Lower leg skin (tissue), 3 donors: Measurements from ENCODE around the gene FAM136A.

Source experiments
- CTCF ChIP-seq, 3 donors: fragments of 450-650 bp; IDR thresholded peaks; one replicate each; pipeline ENCODE4 v1.5.1; 2016; ENCODE audit warnings: antibody characterized with exemption in 3 of 3, mild to moderate bottlenecking in 3 of 3, moderate library complexity in 2 of 3
- POLR2A ChIP-seq, 2 donors: fragments of 450-650 bp; IDR thresholded peaks; one replicate each; pipeline ENCODE4 v1.6.1; 2016 to 2017; ENCODE audit warnings: antibody characterized with exemption in 2 of 2, mild to moderate bottlenecking in 1 of 2, moderate library complexity in 1 of 2

GRCh38 chr2:70248181-70248847 lies 53.6 kb downstream of the FAM136A start, which contains the start of gene TIA1:
- TF ChIP-seq CTCF (IDR thresholded peaks at IDR 0.05) (no peak), POLR2A (IDR thresholded peaks at IDR 0.05) (peak in 1 of 2 donors; percentile 12)
